ENCODE data around the gene NR2F1-AS1. TPM values are rescaled to one million over a fixed set of nuclear protein-coding genes. Genes with fewer than 3 reads are reported as not detected.
A peak's percentile ranks its signal among the peaks of the same experiment; 100 is the strongest.

NR2F1-AS1 gene
- total RNA-seq, 1 donor from 2014 or later, result 16.2 TPM

DNA sequence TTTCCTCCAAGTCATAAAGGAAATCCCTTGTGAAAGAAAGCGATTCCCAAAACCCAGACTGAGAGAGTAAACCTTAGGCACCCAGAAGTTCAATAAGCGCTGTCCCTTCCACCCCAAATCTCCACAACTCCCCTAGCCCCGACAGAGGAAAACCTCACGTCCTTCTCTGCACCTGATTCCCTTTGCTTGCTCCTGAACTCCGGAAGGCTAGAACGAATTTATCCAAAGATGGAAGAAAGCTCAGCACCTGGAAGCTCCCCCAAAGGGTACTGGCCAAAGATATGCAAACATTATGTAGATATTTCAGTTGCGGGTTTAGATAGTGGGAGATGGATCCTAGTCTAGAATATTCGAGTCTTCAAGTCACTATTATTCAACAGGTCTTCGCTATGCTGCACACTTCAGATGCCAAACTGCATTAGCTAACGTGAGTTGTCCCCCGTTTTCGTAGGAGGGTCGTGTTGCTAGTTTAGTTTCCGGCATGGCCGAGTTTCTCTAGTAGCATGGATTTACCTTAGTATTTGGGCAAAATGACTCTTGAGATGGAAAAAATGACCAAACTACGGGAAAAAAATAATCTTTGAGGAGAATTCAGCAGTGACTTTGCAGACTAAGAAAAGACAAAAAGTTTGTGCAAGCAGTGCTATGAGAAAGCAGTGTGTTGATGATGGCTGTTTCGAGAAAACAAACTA, 29.7 kb upstream of the NR2F1-AS1 start:
- DNase-seq, result no peak
- H3K4me3 ChIP-seq, result no peak overlapping the region
- H3K36me3 ChIP-seq, result no peaks in the 10 kb centered on the region
- no peak for ATAC-seq
- no peaks in the 10 kb centered on the region for H3K9me3 ChIP-seq
- H3K27ac ChIP-seq, result no peak overlapping the region
- peaks cover 94% of the 10 kb centered on the region for H3K27me3 ChIP-seq
- TF ChIP-seq, protein P1, sequence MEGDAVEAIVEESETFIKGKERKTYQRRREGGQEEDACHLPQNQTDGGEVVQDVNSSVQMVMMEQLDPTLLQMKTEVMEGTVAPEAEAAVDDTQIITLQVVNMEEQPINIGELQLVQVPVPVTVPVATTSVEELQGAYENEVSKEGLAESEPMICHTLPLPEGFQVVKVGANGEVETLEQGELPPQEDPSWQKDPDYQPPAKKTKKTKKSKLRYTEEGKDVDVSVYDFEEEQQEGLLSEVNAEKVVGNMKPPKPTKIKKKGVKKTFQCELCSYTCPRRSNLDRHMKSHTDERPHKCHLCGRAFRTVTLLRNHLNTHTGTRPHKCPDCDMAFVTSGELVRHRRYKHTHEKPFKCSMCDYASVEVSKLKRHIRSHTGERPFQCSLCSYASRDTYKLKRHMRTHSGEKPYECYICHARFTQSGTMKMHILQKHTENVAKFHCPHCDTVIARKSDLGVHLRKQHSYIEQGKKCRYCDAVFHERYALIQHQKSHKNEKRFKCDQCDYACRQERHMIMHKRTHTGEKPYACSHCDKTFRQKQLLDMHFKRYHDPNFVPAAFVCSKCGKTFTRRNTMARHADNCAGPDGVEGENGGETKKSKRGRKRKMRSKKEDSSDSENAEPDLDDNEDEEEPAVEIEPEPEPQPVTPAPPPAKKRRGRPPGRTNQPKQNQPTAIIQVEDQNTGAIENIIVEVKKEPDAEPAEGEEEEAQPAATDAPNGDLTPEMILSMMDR (IDR thresholded peaks at IDR 0.05), result no peak
- intact Hi-C loops (cut with DNase I), result loop anchor here (10.0 kb wide), 1 partner anchor 184 kb away; no protein-coding TSS in a partner anchor
- H3K4me1 ChIP-seq, result no peaks in the 10 kb centered on the region

DNA sequence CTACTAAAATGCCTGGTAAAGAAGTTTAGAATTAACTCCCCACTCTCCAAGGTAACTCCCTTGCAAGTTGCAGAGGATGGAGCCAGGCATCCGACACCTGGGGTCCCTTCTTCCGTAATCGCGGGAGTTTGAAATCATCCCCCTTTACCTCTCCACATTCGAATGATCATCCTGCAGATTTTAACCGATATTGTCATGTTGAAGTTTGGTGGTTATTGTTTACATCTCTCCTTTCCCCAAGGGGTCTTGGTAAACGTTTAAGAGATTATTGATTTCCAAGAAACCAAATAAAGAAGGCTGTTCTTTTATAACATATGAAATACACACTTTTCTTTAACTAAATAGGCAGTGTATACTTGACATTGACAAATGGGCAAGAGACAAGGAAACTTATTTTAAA, 28.7 kb upstream of the NR2F1-AS1 start:
- H3K27me3 ChIP-seq, result peaks cover 91% of the 10 kb centered on the region
- TF ChIP-seq, protein P1 (IDR thresholded peaks at IDR 0.05), result no peak
- ATAC-seq (no peak), DNase-seq (no peak)
- intact Hi-C loops (cut with DNase I), result loop anchor here (10.0 kb wide), 1 partner anchor 185 kb away; no protein-coding TSS in a partner anchor
- H3K4me3 ChIP-seq, result no peak overlapping the region
- H3K9me3 ChIP-seq, result no peaks in the 10 kb centered on the region
- no peaks in the 10 kb centered on the region for H3K4me1 ChIP-seq
- no peak overlapping the region for H3K27ac ChIP-seq
- H3K36me3 ChIP-seq, result no peaks in the 10 kb centered on the region

DNA sequence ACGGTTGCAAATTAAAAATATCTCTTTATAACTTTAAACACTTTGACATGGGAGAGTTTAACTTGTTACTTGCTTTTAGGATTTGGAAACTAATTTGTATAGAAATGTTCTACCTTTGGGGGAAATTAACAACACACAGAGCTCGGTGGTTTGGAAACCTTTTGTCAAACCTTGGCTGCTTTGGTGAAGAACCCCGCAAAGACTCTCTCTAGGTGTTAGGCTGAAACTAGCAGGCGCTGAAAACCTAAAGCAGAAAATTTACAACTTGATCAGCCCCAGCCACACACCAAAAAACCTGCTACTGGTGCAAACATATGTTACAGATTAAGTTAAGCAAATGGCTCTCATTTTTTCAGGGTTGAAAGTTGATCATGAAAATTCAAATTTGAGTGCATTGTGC, 27.8 kb upstream of the NR2F1-AS1 start:
- Histone ChIP-seq H3K4me1 (no peaks in the 10 kb centered on the region), H3K9me3 (no peaks in the 10 kb centered on the region), H3K27me3 (peaks cover 90% of the 10 kb centered on the region), H3K36me3 (no peaks in the 10 kb centered on the region), H3K27ac (no peak overlapping the region), H3K4me3 (no peak overlapping the region)
- TF ChIP-seq, protein P1 (IDR thresholded peaks at IDR 0.05), result no peak
- no peak for DNase-seq
- ATAC-seq, result no peak
- intact Hi-C loops (cut with DNase I), result no loop called here

DNA sequence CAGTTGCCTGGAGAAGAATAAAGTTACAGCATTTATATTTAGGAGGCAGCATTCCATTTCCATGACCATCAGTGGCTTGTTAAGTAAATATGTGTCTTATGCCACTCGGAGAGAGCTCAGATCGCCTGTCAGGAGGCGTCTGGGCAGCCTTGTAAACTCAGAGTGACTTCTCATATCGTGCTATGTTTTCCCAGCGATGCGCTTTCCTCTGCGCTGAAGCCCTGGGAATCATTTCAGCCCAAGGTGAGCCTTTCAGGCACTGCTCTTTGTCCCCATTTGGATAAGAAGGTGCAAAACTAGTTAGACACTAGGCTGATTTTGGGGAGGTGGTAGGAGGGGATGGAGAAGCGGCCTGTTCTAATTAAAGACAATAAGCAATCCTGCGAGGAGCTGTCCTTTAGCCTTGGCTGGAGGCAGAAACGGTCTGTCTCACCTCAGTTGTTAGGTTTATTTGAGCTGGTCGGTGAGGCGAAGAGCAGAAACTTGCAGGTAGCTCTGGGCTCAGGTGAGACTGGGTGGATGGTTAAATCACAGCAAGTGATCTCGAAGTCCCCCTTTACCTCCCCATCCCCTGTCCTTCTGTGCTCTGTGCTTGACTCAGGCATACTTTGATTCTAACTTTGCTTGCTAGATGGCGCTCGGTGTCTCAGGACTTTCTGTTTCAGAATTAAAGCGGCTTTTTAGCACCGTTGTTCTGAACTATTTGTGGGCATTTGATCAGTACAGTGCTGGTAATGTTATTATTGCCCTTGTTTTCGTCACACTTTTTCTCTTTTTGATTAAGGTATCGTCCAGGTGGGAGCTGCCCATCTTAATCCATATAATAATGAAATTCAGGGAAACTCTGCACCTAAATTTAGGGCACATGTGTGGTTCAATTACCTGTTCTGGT, 26.6 kb upstream of the NR2F1-AS1 start:
- Histone ChIP-seq H3K4me1 (no peaks in the 10 kb centered on the region), H3K27me3 (peaks cover 90% of the 10 kb centered on the region), H3K9me3 (no peaks in the 10 kb centered on the region), H3K36me3 (no peaks in the 10 kb centered on the region), H3K4me3 (no peak overlapping the region), H3K27ac (no peak overlapping the region)
- ATAC-seq (peak; percentile 68), DNase-seq (no peak)
- TF ChIP-seq, protein P1 (IDR thresholded peaks at IDR 0.05), result peak; percentile 49
- intact Hi-C loops (cut with DNase I), result no loop called here

DNA sequence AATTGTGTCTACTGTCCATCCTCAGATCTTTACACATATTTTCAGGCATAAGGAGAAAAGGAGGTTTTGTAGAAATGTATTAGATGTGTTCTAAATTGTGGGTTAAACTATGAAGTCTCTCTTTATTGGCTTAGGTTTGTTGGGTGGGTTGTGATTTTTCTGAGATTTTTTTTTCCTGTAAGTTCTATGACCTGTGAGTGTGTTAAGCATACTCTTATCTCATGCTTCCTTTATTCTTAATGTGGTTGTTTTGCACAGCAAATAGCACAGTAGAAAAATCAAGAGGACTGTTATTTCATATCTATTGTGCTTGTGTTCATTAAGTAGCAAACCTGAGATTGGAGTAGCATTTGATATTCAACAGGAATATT, 25.3 kb upstream of the NR2F1-AS1 start:
- H3K27me3 ChIP-seq, result peaks cover 88% of the 10 kb centered on the region
- no peak overlapping the region for H3K27ac ChIP-seq
- H3K36me3 ChIP-seq, result no peaks in the 10 kb centered on the region
- H3K9me3 ChIP-seq, result no peaks in the 10 kb centered on the region
- DNase-seq (no peak), ATAC-seq (no peak)
- TF ChIP-seq, protein P1 (IDR thresholded peaks at IDR 0.05), result no peak
- no peaks in the 10 kb centered on the region for H3K4me1 ChIP-seq
- intact Hi-C loops (cut with DNase I), result no loop called here
- H3K4me3 ChIP-seq, result no peak overlapping the region
